ENCODE data around the gene C1QTNF8.

C1QTNF8 gene

DNA sequence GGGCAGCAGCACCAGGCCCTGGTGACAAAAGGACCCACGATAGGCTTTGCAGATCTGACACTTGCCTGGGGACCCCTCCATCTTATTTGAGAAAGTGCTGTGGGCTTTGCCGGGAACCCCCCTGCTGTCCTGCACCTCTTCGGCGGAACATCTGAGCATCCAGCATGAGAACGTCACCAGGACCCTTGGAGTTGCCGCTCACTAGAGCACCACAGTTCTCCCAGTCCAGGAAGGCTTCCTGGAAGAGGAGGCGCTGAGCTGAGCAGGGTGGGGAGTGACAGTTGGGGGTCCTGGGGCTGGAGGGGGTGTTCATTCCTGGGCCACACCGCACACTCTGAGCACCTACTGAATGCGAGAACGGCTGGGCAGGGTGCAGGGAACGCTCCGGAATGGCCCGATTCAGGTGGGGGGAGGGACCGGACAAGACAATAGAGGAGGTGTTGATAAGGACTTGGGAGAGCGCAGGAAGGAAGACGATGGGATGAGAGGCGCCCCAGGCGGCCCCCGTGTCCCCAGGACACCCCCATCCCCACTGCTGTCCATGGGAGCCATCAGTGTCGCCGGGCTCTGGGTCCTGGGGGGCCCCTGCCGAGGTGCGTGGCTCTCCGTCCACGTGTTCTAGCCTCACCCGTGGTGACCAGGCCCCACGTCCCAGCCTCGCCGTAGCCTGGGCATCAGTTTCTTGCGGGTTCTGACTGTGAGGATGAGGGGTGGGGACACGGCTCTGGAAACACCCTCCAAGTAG is 32.1 kb upstream of the C1QTNF8 start:
- no peak for DNase-seq (ENCODE audit: low read depth)

GRCh38 chr16:1127101-1127500 is 31.1 kb upstream of the C1QTNF8 start:
- no peak for DNase-seq (ENCODE audit: low read depth)

DNA sequence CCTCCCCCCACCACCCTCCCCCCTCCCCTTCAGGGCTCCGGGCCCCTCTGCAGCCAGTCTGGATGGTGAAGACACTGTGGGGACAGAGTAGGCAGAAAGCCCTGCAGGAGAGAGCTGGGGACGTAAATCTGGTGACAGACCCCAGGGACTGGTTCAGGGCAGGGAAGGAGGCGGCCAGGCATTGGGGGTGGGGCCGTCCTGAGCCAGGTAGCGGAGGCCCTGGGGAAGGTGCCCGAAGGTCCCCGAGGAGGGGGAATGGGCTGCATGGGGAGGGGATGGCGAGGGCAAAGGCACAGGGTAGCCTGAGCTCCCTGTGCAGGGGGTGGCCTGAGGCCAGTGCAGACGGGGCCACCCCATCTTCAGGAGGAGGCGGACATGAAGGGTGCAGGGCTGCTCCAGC is 30.5 kb upstream of the C1QTNF8 start:
- no peak for DNase-seq (ENCODE audit: low read depth)

- DNase-seq (ENCODE audit: low read depth): no peak
These were observed 30.0 kb upstream of the C1QTNF8 start for GRCh38 chr16:1126044-1126443.

DNA sequence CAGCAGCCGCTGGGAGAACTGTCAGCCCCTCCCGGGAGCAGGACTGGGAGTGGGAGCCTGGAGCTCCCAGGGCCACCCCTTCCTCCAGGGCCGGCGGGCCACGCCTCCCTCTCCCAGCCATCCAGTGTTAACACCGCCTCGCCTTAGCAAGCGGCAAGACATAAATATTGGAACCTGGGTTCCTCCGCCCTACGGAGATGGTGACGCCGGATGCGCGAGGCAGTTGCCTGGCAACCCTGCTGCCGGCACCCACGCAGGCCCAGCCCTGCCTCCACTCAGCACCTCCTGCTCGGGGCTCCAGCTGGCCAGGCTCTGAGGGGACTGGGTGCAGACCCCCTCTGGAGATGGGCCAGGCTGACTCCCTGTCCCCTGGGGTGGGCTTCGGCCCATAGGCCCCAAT is 29.4 kb upstream of the C1QTNF8 start:
- no peak for DNase-seq (ENCODE audit: low read depth)

GRCh38 chr16:1124795-1125194 is 28.8 kb upstream of the C1QTNF8 start:
- DNase-seq (ENCODE audit: low read depth): no peak

DNA sequence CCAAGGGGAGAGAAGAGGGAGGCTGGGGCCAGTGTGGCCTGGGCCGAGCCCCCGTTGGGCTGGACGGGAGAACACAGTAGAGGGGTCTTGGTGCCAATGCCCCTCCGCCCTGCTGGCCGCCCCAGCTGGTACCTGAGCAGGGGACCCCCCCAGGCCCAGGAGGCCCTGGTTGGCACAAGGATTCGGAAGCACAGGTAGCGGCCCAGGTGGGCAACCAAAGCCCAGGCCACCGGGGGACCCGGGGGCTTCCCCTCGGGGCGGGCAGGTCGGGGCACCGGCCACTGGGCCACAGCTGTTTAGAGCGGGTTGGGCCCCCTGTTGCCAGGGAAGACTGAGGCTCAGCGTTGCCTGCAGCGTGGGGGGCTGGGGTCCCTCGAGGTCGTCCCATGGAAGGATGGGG is 28.2 kb upstream of the C1QTNF8 start:
- no peak for DNase-seq (ENCODE audit: low read depth)

DNA sequence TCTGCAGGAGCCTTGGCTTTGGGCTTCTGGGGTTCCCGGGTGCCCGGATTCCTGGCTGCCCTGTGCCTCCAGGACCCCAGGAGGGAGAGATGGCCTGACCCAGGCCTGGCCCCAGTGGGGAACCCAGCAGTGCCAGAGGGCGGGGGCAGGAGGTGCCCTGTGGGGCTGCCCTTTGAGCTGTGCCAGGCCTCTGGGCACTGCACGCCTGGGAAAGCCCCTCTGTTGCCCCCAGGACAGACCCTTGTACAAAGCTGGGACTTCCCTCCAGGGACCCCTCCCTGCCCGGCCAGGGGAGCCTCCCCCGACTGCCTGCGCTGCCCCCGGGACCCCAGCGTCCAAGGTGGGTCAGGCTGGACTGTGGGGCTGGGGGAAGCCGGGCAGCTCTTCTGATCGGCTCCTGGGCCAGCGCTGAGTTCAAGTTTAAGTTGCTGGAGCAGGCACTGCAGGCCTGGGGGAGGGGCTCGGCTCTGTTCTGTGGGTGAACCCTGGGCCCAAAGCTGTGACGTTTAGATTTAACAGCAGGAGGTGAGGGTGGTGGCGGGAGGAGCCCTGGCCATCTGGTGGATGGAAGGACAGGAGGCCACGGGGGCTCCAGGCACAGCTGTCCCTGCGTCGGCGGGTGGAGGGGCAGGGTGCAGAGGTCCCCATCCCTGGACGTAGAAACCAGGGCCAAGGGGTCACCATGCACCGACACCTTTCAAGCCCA is 27.6 kb upstream of the C1QTNF8 start:
- no peak for DNase-seq (ENCODE audit: low read depth)

DNA sequence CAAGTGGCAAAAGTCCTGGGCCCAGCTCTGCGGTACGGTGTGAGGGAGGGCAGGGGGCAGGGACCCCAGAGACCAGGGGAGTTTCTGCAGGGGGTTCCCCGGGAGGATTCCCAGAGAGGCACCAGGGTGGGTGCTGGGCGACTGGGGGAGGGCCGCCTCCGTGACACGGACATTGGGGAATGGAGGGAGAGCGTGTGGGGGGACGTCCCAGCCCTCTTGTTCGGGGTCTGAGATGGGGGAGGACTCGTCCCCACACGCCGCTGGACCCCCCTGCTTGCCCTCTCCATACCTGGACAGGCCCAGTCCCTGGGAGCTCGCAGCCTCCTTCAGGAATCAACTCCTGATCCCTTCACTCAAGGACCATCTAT is 26.3 kb upstream of the C1QTNF8 start:
- no peak for DNase-seq (ENCODE audit: low read depth)

DNA sequence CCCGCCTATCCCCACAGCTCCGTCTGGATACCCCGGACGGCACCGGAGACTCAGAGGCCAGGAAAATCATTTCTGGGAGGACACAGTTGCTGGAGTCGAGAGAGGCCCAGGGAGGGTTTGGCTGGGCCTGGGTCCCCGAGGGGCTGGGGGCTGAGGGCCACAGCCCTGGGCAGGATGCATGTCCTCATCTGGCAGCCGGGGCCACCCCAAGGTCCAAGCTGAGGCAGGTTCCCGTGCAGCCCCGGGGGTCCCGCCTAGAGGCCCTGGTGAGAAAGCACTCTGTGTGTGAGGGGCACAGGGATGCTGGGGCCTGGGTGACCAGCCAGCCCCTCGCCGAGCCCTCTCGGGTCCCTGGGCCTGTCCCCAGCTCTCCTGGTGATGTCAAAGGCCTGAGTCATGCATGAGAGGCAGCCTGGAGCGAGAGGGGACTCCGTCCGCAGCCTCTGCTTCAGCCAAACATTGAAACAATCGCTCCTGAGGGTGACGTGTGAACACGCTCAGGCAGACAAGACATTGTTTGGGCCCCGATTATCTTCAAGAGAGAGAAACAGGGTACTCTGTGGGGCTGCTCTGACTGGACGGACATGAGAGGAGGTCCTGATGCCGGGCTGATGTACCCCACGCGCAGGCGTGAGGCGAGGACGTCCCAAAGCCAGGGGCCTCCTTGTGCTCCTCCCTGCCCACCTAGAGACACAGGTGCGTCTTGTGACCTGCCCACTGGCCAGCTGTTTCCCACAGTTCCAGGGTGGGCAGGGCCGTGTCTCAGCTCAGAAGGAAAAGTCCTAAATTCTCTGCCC is 25.8 kb upstream of the C1QTNF8 start:
- no peak for DNase-seq (ENCODE audit: low read depth)

DNA sequence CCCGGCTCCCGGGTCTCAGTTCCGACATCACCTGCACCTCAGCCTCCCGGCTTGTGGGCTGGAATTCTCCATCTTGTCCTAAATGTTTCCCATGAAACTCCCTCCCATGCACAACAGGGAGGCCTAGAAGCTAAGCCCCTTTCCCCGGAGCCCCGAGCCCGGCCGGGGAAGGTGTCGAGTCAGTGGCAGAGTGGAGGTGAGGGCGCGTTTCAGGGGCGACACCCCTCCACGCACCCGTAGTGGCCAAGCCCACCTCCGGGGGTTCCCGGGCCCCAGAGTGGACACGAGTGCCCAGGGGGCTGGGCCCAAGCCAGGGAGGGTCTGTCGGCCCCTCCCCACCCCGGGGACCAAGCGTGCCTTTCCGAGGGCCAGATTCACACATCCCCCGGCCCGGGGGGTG is 25.0 kb upstream of the C1QTNF8 start:
- no peak for DNase-seq (ENCODE audit: low read depth)

GRCh38 chr16:1120577-1120941 is 24.5 kb upstream of the C1QTNF8 start:
- no peak for DNase-seq (ENCODE audit: low read depth)

DNA sequence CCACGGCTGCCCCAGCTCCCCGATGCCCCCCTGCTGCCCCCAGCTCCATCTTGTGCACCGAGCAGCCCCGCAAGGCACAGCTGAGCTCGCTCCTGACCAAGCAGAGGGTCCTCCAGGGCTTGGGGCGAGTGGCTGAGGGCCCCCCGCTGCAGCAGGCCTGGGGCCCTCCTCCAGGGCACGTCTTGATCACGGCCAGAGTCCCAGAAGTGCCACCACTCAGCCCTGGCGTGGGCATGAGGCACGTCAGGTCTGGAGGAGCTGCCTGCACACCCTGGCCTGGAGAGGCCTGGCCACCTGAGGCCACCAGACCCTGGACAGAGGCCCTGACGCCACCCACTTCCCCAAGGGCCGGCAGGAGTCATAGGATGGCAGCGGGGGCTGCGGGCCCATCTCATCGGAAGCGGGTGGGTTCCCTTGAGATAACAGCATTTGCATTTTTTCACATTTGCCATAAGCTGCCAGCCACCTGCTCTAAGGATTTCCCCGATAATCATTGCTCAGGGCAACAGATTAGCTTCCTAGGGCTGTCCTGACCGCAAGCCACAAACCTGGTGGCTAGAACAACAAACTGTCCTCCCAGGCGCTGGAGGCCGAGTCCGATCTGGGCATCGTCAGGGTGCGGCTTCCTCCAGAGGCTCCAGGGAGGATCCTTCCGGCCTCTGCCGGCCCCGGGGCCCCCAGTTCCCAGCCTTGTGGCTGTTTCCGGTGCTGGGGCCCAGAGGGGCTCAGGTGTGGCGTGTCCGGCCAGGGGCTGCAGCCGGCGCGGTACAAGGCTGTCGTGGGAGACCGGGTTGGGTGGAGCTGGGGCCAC is 23.9 kb upstream of the C1QTNF8 start:
- DNase-seq (ENCODE audit: low read depth): no peak

DNA sequence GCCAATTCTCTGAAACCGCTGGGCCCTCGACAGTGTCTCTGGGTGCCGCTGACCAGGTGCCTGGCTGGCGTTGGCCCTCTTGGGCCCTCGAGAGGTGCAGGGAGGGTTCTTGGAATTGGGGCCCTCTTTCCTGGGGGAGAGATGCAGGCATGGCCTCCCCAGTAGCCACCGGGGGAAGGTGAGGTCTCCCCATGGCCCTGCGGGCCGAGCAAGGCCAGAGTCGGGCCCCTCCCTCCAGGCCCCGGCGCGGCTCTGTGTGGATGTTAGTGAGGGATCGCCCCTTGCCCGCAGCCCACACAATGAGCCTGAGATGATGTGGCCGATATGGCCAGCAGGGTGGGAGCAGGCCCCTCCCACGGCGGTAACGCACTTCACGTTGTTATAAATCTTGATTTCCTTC is 23.1 kb upstream of the C1QTNF8 start:
- DNase-seq (ENCODE audit: low read depth): no peak

GRCh38 chr16:1117926-1118325 is 21.9 kb upstream of the C1QTNF8 start:
- DNase-seq (ENCODE audit: low read depth): no peak

DNA sequence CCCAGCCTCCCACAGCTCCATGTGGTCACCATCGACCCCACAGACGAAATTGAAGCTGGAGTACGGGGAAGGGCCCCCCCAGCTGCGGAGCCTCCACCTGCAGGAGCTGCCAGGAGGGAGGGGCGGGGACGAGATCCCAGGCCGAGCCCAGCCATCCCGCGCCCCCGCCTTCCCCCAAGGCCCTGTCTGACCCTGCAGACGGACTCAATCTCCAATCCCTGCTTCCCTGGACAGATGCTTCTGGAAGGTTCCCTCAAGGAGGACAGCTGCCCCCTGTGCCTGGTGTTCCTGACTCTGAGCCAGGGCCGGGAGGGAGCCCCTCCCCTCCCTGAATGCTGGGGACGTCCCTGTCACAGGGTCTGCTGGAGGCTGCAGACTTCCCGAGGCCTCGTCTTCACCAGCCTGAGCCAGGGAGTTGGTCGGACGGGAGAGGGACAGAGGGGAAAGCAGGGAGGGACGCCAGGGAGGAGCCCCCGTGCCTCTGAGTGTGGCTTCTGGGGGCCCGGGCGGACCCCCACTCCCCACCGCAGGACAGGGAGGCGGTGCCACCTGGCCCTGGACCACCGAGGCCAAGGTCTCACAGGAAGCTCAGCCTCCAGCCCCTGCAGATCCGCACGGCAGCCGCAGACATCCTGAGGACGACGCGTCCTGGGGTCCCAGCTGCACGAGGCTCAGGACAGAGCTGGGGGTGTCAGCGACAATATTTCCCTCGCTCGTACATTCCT is 21.3 kb upstream of the C1QTNF8 start:
- no peak for DNase-seq (ENCODE audit: low read depth)

DNA sequence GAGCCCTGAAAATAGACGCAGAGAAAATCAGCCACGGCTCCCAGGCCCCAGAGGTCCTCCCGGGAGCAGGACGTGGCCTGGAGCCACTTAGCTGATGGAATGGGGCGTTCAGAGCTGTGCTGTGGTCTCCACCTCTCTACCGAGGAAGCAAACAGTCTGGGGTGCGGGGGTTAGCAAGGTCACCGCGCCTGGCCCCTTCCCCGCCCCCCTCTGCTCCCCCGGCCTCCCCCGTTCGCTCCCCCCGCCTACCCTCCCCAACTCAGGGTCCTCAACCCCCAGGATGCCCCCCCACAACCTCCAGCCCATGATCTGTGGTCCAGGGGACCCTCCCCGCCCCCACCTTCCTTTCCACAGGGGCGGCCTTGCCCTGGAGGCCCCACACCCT is 20.6 kb upstream of the C1QTNF8 start:
- no peak for DNase-seq (ENCODE audit: low read depth)

- DNase-seq (ENCODE audit: low read depth): no peak
These were observed 18.0 kb upstream of the C1QTNF8 start for GRCh38 chr16:1113889-1114526.

DNA sequence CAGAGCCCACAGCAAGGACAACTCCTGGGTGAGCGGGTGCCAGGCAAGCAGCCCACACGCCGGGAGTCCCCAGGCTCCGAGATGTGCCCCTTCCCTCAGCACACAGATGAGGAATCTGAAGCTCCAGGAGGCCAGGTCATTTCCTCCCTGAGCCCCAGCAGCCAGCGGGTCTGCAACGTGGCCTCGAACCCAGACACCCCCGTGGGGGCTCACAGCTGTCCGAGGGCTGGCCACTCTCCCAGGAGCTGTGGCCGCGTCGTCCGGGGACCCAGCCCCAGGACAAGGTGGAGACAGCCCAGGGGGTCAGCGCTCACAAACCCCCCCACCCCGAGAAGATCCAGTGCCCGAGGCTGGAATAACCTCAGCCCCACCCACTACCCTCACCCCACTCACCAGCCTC is 17.4 kb upstream of the C1QTNF8 start:
- no peak for DNase-seq (ENCODE audit: low read depth)

DNA sequence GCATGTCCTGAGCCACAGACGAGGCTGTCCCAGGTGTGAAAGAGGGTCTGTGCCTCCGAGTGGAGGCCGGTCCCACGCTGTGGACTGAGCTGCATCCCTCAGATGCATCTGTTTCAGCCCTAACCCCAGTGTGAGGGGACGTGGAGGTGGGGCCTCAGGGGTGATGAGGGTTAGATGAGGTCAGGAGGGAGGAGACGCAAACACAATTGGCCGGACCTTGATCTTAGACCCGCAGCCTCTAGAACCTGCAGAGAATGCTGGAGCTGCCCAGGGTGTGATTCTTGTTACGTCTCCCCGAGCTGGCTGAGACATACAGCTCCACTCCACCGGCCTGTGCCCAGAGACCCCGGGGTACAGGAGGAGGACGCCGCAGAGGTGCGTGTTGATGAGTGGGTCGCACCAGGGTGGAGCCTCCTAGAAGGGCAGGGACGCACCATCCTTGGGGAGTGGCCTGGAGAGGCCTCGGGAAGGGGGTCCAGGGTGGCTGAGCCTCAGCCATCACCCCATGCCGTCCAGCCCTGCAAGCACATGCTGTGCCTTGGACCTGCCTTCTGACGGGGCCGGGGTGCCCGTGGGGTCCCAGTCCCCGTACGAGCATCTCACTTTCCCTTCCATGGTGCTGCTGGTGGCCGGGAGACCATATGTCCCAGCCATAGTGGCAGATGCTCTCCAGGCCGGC is 16.6 kb upstream of the C1QTNF8 start:
- DNase-seq (ENCODE audit: low read depth): no peak

DNA sequence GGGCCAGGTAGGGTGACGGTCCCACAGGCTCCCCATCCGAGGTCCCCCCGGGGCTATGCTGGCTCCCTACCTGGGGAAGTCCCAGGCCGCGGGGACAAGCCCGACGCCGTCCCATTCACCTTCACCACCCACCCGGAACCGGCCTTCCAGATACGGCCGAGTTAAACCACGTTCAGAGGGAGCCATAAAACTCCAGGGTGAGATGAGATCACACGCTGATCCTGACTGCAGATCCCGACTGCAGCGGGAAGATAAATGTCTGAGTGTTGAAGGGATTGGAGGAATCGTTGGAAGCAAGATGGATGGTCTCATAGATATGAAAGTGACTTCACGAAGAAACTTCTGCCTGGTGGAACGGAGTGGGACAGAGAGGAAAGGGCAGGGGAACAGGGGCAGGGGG is 13.6 kb upstream of the C1QTNF8 start:
- DNase-seq (ENCODE audit: low read depth): no peak
